ENCODE measurements around the gene RPS25.

Gene RPS25

GRCh38 chr11:119015054-119015611 is 3.0 kb downstream of the RPS25 start:
- Histone ChIP-seq H3K4me3 (ENCODE audit: insufficient read depth, low read length, poor library complexity, severe bottlenecking) (no peak overlapping the region), H3K4me2 (ENCODE audit: low read depth, low read length, poor library complexity, severe bottlenecking) (no peak overlapping the region), H3K9ac (ENCODE audit: low read length) (no peak overlapping the region), H3K9me3 (ENCODE audit: insufficient read depth, low read length) (no peaks in the 10 kb centered on the region), H4K20me1 (ENCODE audit: low read depth, low read length) (peaks cover 4% of the 10 kb centered on the region; the same call in 1 of the 2 replicates), H3K9me2 (replicated peaks; ENCODE audit: insufficient read depth, low read length) (no peaks in the 10 kb centered on the region), H3K27ac (ENCODE audit: low read depth, low read length) (no peak overlapping the region), H3K36me3 (ENCODE audit: low read length) (peaks cover 25% of the 10 kb centered on the region), H3K27me3 (ENCODE audit: low read length) (no peaks in the 10 kb centered on the region), H3K79me2 (ENCODE audit: insufficient read depth, low read length) (peaks cover 46% of the 10 kb centered on the region), H2AFZ (ENCODE audit: low read depth, low read length, severe bottlenecking) (no peak overlapping the region), H3F3A (ENCODE audit: insufficient read depth) (peaks cover 63% of the 10 kb centered on the region)
- TF ChIP-seq CTCF (IDR thresholded peaks at IDR 0.05; ENCODE audit: insufficient read depth, low read length, poor library complexity, severe bottlenecking) = no peak
- TF ChIP-seq EZH2phosphoT487 (conservative IDR thresholded peaks at IDR 0.05; ENCODE audit: low read length) = no peak

- H3K9me3 ChIP-seq (ENCODE audit: insufficient read depth, low read length) = no peaks in the 10 kb centered on the region
- no peak overlapping the region for H2AFZ ChIP-seq (ENCODE audit: low read depth, low read length, severe bottlenecking)
- no peak for TF ChIP-seq EZH2phosphoT487 (conservative IDR thresholded peaks at IDR 0.05; ENCODE audit: low read length)
- TF ChIP-seq CTCF (IDR thresholded peaks at IDR 0.05; ENCODE audit: insufficient read depth, low read length, poor library complexity, severe bottlenecking) = no peak
- H3K4me3 ChIP-seq (ENCODE audit: insufficient read depth, low read length, poor library complexity, severe bottlenecking) = no peak overlapping the region
- peaks cover 4% of the 10 kb centered on the region; the same call in 1 of the 2 replicates for H4K20me1 ChIP-seq (ENCODE audit: low read depth, low read length)
- peaks cover 63% of the 10 kb centered on the region for H3F3A ChIP-seq (ENCODE audit: insufficient read depth)
- no peak overlapping the region for H3K9ac ChIP-seq (ENCODE audit: low read length)
- H3K36me3 ChIP-seq (ENCODE audit: low read length) = peaks cover 25% of the 10 kb centered on the region
- H3K4me2 ChIP-seq (ENCODE audit: low read depth, low read length, poor library complexity, severe bottlenecking) = no peak overlapping the region
- H3K27ac ChIP-seq (ENCODE audit: low read depth, low read length) = no peak overlapping the region
- H3K27me3 ChIP-seq (ENCODE audit: low read length) = no peaks in the 10 kb centered on the region
- H3K9me2 ChIP-seq (replicated peaks; ENCODE audit: insufficient read depth, low read length) = no peaks in the 10 kb centered on the region
- H3K79me2 ChIP-seq (ENCODE audit: insufficient read depth, low read length) = peaks cover 38% of the 10 kb centered on the region
Measured at GRCh38 chr11:119014209-119014924, 3.8 kb downstream of the RPS25 start.

GRCh38 chr11:119012629-119013170 is 5.4 kb downstream of the RPS25 start:
- Histone ChIP-seq H2AFZ (ENCODE audit: low read depth, low read length, severe bottlenecking) (no peak overlapping the region), H3K4me3 (ENCODE audit: insufficient read depth, low read length, poor library complexity, severe bottlenecking) (no peak overlapping the region), H3K27me3 (ENCODE audit: low read length) (no peaks in the 10 kb centered on the region), H3K9me3 (ENCODE audit: insufficient read depth, low read length) (no peaks in the 10 kb centered on the region), H4K20me1 (ENCODE audit: low read depth, low read length) (peaks cover 4% of the 10 kb centered on the region; the same call in 1 of the 2 replicates), H3K27ac (ENCODE audit: low read depth, low read length) (no peak overlapping the region), H3K9ac (ENCODE audit: low read length) (no peak overlapping the region), H3K4me2 (ENCODE audit: low read depth, low read length, poor library complexity, severe bottlenecking) (no peak overlapping the region), H3F3A (ENCODE audit: insufficient read depth) (peaks cover 58% of the 10 kb centered on the region), H3K36me3 (ENCODE audit: low read length) (peaks cover 25% of the 10 kb centered on the region), H3K9me2 (replicated peaks; ENCODE audit: insufficient read depth, low read length) (no peaks in the 10 kb centered on the region), H3K79me2 (ENCODE audit: insufficient read depth, low read length) (peaks cover 26% of the 10 kb centered on the region)
- TF ChIP-seq CTCF (IDR thresholded peaks at IDR 0.05; ENCODE audit: insufficient read depth, low read length, poor library complexity, severe bottlenecking) (no peak), EZH2phosphoT487 (conservative IDR thresholded peaks at IDR 0.05; ENCODE audit: low read length) (no peak)
